K562 (cell line): Measurements from ENCODE around the gene ITGAV. TPM values are rescaled to one million over a fixed set of nuclear protein-coding genes. Genes with fewer than 3 reads are reported as not detected.

Experiments
- ATAC-seq: fragments of 200-7000 bp; cut with Tn5 transposase; 3 replicates; pipeline ENCODE4 v1.9.1; 2020; ENCODE audit warnings: moderate library complexity
- BruUV-seq: library from RNA; stranded (reverse); fragments of 400-500 nt; replicated peaks from 2 replicates; lab custom pipeline; 2021; lab: Mats Ljungman, UMichigan
- CTCF ChIA-PET: fragments of 300-600 bp; formaldehyde crosslinking; extraction: SDS; loops from one replicate; lab custom pipeline; 2021; ENCODE audit warnings: low intra/inter-chr PET ratio; lab: Yijun Ruan, JAX
- POLR2A ChIA-PET: fragments of 300-600, 350-650 bp; sonication (Branson Sonifier 250); formaldehyde crosslinking; extraction: SDS; loops from one replicate; lab custom pipeline; 2021; ENCODE audit warnings: antibody characterized with exemption, inconsistent platforms; lab: Yijun Ruan, JAX
- DNase-seq, 4 experiments: peaks; one replicate each; pipeline versions ENCODE4 v3.0.0 to v3.0.0-alpha.2; 2011 to 2018; ENCODE audit warnings: low spot score in 3 of 4, mixed read lengths in 3 of 4; ENCODE audit errors: extremely low read depth in 1 of 4
- FAIRE-seq: peaks from 2 replicates; lab custom pipeline; 2011; peaks lifted over from hg19 to GRCh38; lab: Jason Lieb, UNC
- H2AFZ ChIP-seq: 2 replicates; pipeline ENCODE4 v1.6.0; 2011; ENCODE audit warnings: low read depth, low read length, control low read depth, inconsistent platforms
- H3K27ac ChIP-seq: fragments of 200-600 bp; 3 replicates; pipeline ENCODE4 v1.8.0; 2011; ENCODE audit warnings: low read depth, mild to moderate bottlenecking, control low read depth, inconsistent platforms, low read length, moderate library complexity, mixed read lengths; ENCODE audit errors: extremely low read depth
- H3K27me3 ChIP-seq, 2 experiments: fragments of 300-600 bp in 1 of 2; 2 replicates in 1 of 2; 3 replicates in 1 of 2; pipeline versions ENCODE4 v1.6.0 to v1.8.0; 2011; ENCODE audit warnings: inconsistent platforms in 2 of 2, low read length in 2 of 2, mild to moderate bottlenecking in 1 of 2, mixed read lengths in 1 of 2, moderate library complexity in 1 of 2; ENCODE audit not compliant: control insufficient read depth in 2 of 2, insufficient read depth in 2 of 2
- H3K36me3 ChIP-seq: fragments of 300-600 bp; 3 replicates; pipeline ENCODE4 v1.8.0; 2011; ENCODE audit warnings: mild to moderate bottlenecking, low read length, inconsistent platforms; ENCODE audit not compliant: control insufficient read depth, insufficient read depth
- H3K4me1 ChIP-seq, 2 experiments: fragments of 200-600 bp in 1 of 2; replicated peaks in 1 of 2; 2 replicates in 1 of 2; 3 replicates in 1 of 2; pipeline versions ENCODE4 v1.5.1 to v1.8.0; 2011; ENCODE audit warnings: inconsistent platforms in 2 of 2, low read length in 2 of 2, mild to moderate bottlenecking in 1 of 2, mixed read lengths in 1 of 2, moderate library complexity in 1 of 2; ENCODE audit not compliant: control insufficient read depth in 2 of 2, insufficient read depth in 2 of 2
- H3K4me2 ChIP-seq: 2 replicates; pipeline ENCODE4 v1.6.1; 2011; ENCODE audit warnings: low read length, control low read depth, inconsistent platforms, mixed read lengths; ENCODE audit not compliant: insufficient read depth
- H3K4me3 ChIP-seq: fragments of 200-600 bp; sonication (generic), shearing (Covaris generic); 2 replicates; pipeline ENCODE4 v1.5.1; 2016; ENCODE audit warnings: control low read depth, inconsistent platforms
- H3K79me2 ChIP-seq: fragments of 200-600 bp; 3 replicates; pipeline ENCODE4 v1.8.0; 2011; ENCODE audit warnings: low read length, inconsistent platforms; ENCODE audit not compliant: control insufficient read depth, insufficient read depth
- H3K9ac ChIP-seq, 2 experiments: 2 replicates each; pipeline versions ENCODE4 v1.6.0 to v1.6.1; 2011; ENCODE audit warnings: low read depth in 2 of 2, low read length in 2 of 2, control low read depth in 1 of 2, inconsistent platforms in 1 of 2, mild to moderate bottlenecking in 1 of 2, mixed read lengths in 1 of 2; ENCODE audit not compliant: insufficient read depth in 1 of 2
- H3K9me1 ChIP-seq: one replicate; pipeline ENCODE4 v1.6.0; 2011; ENCODE audit warnings: inconsistent platforms, mild to moderate bottlenecking, low read length, moderate library complexity; ENCODE audit not compliant: control insufficient read depth, insufficient read depth
- H3K9me3 ChIP-seq: replicated peaks from 2 replicates; pipeline ENCODE4 v1.5.1; 2011; ENCODE audit warnings: low read depth, low read length, inconsistent platforms; ENCODE audit not compliant: control insufficient read depth, insufficient read depth
- H4K20me1 ChIP-seq: replicated peaks from 2 replicates; pipeline ENCODE4 v1.6.1; 2011; ENCODE audit warnings: low read length, inconsistent platforms, mixed read lengths; ENCODE audit not compliant: control insufficient read depth, insufficient read depth
- CUX1 ChIP-seq: fragments of 200-800 bp; sonication (Bioruptor generic); IDR thresholded peaks from 2 replicates; pipeline ENCODE4 v1.6.1; 2016; ENCODE audit warnings: missing genetic modification characterization, missing compliant biosample characterization
- GATAD2B ChIP-seq: fragments of 450-650 bp; IDR thresholded peaks from 2 replicates; pipeline ENCODE4 v1.6.1; 2017; ENCODE audit warnings: mild to moderate bottlenecking, borderline replicate concordance
- MTA3 ChIP-seq: fragments of 450-650 bp; formaldehyde crosslinking; IDR thresholded peaks from 2 replicates; pipeline ENCODE4 v1.6.1; 2017; ENCODE audit warnings: mild to moderate bottlenecking, borderline replicate concordance
- WGBS: fragments of 100-300 bp; shearing (Covaris generic); methylation state at CpG from one replicate; pipeline ENCODE4 v1.1.6; 2016; ENCODE audit warnings: low coverage, mixed read lengths; ENCODE audit not compliant: insufficient coverage; ENCODE audit errors: missing lambda C conversion rate; 5-methylcytosine and 5-hydroxymethylcytosine counted together
- in situ Hi-C: fragments of 300-500 bp; cut with MboI; formaldehyde crosslinking; loops from 4 replicates; pipeline ENCODE4 v1.15.0; 2018; ENCODE audit warnings: inconsistent platforms, mixed read lengths
- intact Hi-C: fragments of 100-400 bp; cut with micrococcal nuclease; formaldehyde crosslinking; loops from 2 replicates; pipeline ENCODE4 v1.14.2; 2022
- polyA plus RNA-seq, 8 experiments: library from polyadenylated mRNA; depleted of rRNA in 4 of 8; stranded (reverse) in 5 of 8; unstranded in 3 of 8; fragments of >200 nt; fragmentation: Nextera tagmentation in 2 of 8; fragmentation: Illumina TruSeq in 1 of 8; extraction: Ambion mirVana in 2 of 8; extraction: Trizol in 1 of 8; gene quantifications; 2 replicates each; pipeline versions ENCODE4 v1.2.1 to v1.2.3, GENCODE V29; 2011 to 2014; ENCODE audit warnings: inconsistent platforms in 1 of 8, missing spikeins in 1 of 8
- total RNA-seq, 7 experiments: library from RNA; depleted of rRNA in 6 of 7; stranded (reverse); fragments of >200 nt in 6 of 7; fragmentation: Illumina TruSeq in 2 of 7; extraction: Trizol in 2 of 7; gene quantifications; 2 replicates each; pipeline versions ENCODE4 v1.2.1 to v1.2.3, GENCODE V29; 2011 to 2021; ENCODE audit warnings: low replicate concordance in 1 of 7

ITGAV gene
- total and polyA plus RNA-seq, 9 of the 15 experiments (the other 6 are each of a cell fraction or from before 2014, with no cell fraction given) = 3.7 to 17.7 (median 10.7) TPM

GRCh38 chr2:186725783-186726182 lies 135.9 kb downstream of the ITGAV start:
- WGBS = 0% methylated on average over 1 of the region's 1 CpG
- no peak overlapping the region for H2AFZ ChIP-seq
- H3K36me3 ChIP-seq = no peaks in the 10 kb centered on the region
- no peaks in the 10 kb centered on the region for H3K79me2 ChIP-seq
- H3K27me3 ChIP-seq = no peaks in the 10 kb centered on the region
- intact Hi-C loops = no loop called here
- no peak overlapping the region for H3K4me3 ChIP-seq
- no peak overlapping the region for H3K9ac ChIP-seq
- H3K4me2 ChIP-seq = no peak overlapping the region
- no peak for ATAC-seq
- no peak for TF ChIP-seq GATAD2B
- no peak for TF ChIP-seq MTA3
- no peak for TF ChIP-seq CUX1 (CRISPR knock-in tag)
- H4K20me1 ChIP-seq = no peaks in the 10 kb centered on the region
- no peaks in the 10 kb centered on the region for H3K9me3 ChIP-seq
- no peak for DNase-seq
- no peaks in the 10 kb centered on the region for H3K4me1 ChIP-seq
- FAIRE-seq = no peak
- no peaks in the 10 kb centered on the region for H3K9me1 ChIP-seq
- POLR2A ChIA-PET = interaction anchor here (0.8 kb wide), 1 partner anchor 8 kb away, joined by 3 read pairs; no protein-coding TSS in a partner anchor
- no TSS peak for BruUV-seq
- CTCF ChIA-PET = no interaction called here
- in situ Hi-C loops = no loop called here
- no peak overlapping the region for H3K27ac ChIP-seq
